ENCODE measurements around the gene FCER1G. TPM values are rescaled to one million over a fixed set of nuclear protein-coding genes. Genes with fewer than 3 reads are reported as not detected.

FCER1G gene
- total and polyA plus RNA-seq, 2 of the 8 experiments (the other 6 are each of a cell fraction or from before 2014, with no cell fraction given): 1.6 TPM; not detected in 1

DNA sequence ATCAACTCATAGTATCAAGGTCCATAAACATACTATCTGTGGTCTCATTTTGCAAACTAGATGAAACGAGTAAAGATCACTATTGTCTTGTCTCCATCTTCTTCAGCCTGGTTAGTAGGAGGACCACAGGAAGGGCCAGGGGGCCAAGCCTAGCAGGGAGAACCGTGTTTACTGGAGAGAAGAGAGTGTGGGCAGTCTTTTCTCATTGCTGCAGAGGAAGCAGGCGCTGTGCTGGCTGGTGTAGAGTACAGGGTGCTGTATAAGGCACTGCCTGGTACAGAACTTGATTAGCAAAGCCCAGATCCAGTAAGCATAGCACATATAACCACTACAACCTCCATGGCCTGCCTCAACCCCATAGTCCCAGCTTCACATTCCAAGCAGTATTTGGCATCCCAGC, 27.8 kb upstream of the FCER1G start:
- Histone ChIP-seq H3K79me1 (ENCODE audit: low read depth, low read length) (no peaks in the 10 kb centered on the region), H2AK5ac (ENCODE audit: low read depth, low read length) (no peak overlapping the region), H4K5ac (ENCODE audit: insufficient read length, low read depth, low read length) (no peak overlapping the region), H2AFZ (ENCODE audit: low read length) (no peak overlapping the region), H4K20me1 (replicated peaks in 1 of 2; ENCODE audit: control insufficient read depth in 1 of 2, insufficient read depth in 2 of 2, low read length in 2 of 2) (no peaks in the 10 kb centered on the region), H3K4me1 (replicated peaks in 1 of 4; ENCODE audit: control insufficient read depth in 3 of 4, insufficient read depth in 4 of 4, low read length in 3 of 4) (no peaks in the 10 kb centered on the region; a peak in 1 of 7 replicates), H2BK20ac (ENCODE audit: low read length) (no peak overlapping the region), H3K23ac (ENCODE audit: insufficient read length) (no peak overlapping the region), H3K79me2 (ENCODE audit: control insufficient read depth in 1 of 2, insufficient read depth in 2 of 2, low read length in 2 of 2) (no peaks in the 10 kb centered on the region), H3K27ac (ENCODE audit: low read depth, low read length) (no peak overlapping the region; the same call in 1 of the 2 replicates), H3K23me2 (ENCODE audit: low read depth, low read length) (no peaks in the 10 kb centered on the region; the same call in 1 of the 2 replicates), H3K18ac (ENCODE audit: extremely low read depth, low read length) (no peak overlapping the region), H3K4ac (replicated peaks; ENCODE audit: insufficient read length, low read depth, low read length) (no peak overlapping the region), H3K9ac (replicated peaks in 1 of 4; ENCODE audit: extremely low read depth in 1 of 4, low read depth in 3 of 4, low read length in 3 of 4) (no peak overlapping the region), H3K36me3 (ENCODE audit: control insufficient read depth in 2 of 4, insufficient read depth in 4 of 4, low read length in 3 of 4) (peaks cover 4 to 12% (median 7%) of the 10 kb centered on the region in 4 experiments; a peak in 4 of 8 replicates), H2BK120ac (replicated peaks; ENCODE audit: low read depth, low read length) (no peak overlapping the region), H2BK5ac (ENCODE audit: low read depth, low read length) (no peak overlapping the region), H4K8ac (ENCODE audit: extremely low read depth, insufficient read depth, low read length) (no peak overlapping the region), H2BK12ac (ENCODE audit: low read depth, low read length) (no peak overlapping the region), H3K56ac (replicated peaks; ENCODE audit: insufficient read length, low read depth, low read length) (no peak overlapping the region), H3K27me3 (replicated peaks in 1 of 4; ENCODE audit: control insufficient read depth in 3 of 4, extremely low read depth in 1 of 4, insufficient read depth in 3 of 4, low read length in 3 of 4) (no peaks in the 10 kb centered on the region; a peak in 1 of 7 replicates), H3K4me3 (ENCODE audit: extremely low read depth in 1 of 4, insufficient read depth in 2 of 4, low read depth in 3 of 4, low read length in 4 of 4) (no peak overlapping the region), H3K4me2 (ENCODE audit: insufficient read depth in 1 of 2, low read depth in 2 of 2, low read length in 2 of 2) (no peak overlapping the region), H3K14ac (ENCODE audit: insufficient read length) (no peak overlapping the region), H2BK15ac (ENCODE audit: low read length) (no peak overlapping the region), H4K91ac (replicated peaks; ENCODE audit: insufficient read length, low read length) (no peak overlapping the region), H3K9me3 (ENCODE audit: insufficient read depth in 2 of 2, low read depth in 1 of 2, low read length in 1 of 2) (no peaks in the 10 kb centered on the region)
- POLR2A ChIA-PET (ENCODE audit: partially characterized antibody): interaction anchor here (1.4 kb wide), 1 partner anchor 9 kb away, joined by 3 read pairs; no protein-coding TSS in a partner anchor
- CTCF ChIA-PET (ENCODE audit: partially characterized antibody): interaction anchor here (0.8 to 1.1 kb wide), 3 partner anchors 10 to 23 kb away, joined by 3 to 4 read pairs (median 3); partner anchors contain the start of genes ADAMTS4 and B4GALT3
- FAIRE-seq: no peak
- TF ChIP-seq JUND (IDR thresholded peaks at IDR 0.05; ENCODE audit: low read length): no peak
- TF ChIP-seq FOSL1 (IDR thresholded peaks at IDR 0.05; ENCODE audit: insufficient read depth, low read depth, low read length): no peak
- TF ChIP-seq CHD1 (IDR thresholded peaks at IDR 0.05; ENCODE audit: low read depth, low read length): no peak
- TF ChIP-seq SUZ12 (IDR thresholded peaks at IDR 0.05; ENCODE audit: low read length): no peak
- TF ChIP-seq JUN (IDR thresholded peaks at IDR 0.05; ENCODE audit: low read depth, low read length): no peak
- no peak for TF ChIP-seq TBP (IDR thresholded peaks at IDR 0.05; ENCODE audit: low read depth, low read length)
- TF ChIP-seq GTF2F1 (IDR thresholded peaks at IDR 0.05; ENCODE audit: borderline replicate concordance, low read depth, low read length): no peak
- no peak for TF ChIP-seq POLR2AphosphoS5 (IDR thresholded peaks at IDR 0.05; ENCODE audit: low read depth, low read length)
- no peak for TF ChIP-seq YY1 (IDR thresholded peaks at IDR 0.05; ENCODE audit: low read depth, low read length)
- TF ChIP-seq CHD2 (IDR thresholded peaks at IDR 0.05; ENCODE audit: low read length): no peak
- TF ChIP-seq CTBP2 (IDR thresholded peaks at IDR 0.05; ENCODE audit: borderline replicate concordance, insufficient read depth, insufficient read length, low read length): no peak
- no peak for TF ChIP-seq PHF8 (conservative IDR thresholded peaks at IDR 0.05; ENCODE audit: low read depth, low read length)
- no peak for TF ChIP-seq CREB1 (IDR thresholded peaks at IDR 0.05)
- DNase-seq (ENCODE audit: low read depth in 1 of 2, low spot score in 2 of 2): no peak
- WGBS, 2 experiments (ENCODE audit: extremely low coverage in 1 of 2, insufficient coverage in 1 of 2, insufficient read length in 1 of 2, insufficient replicate concordance in 2 of 2, low coverage in 1 of 2, low lambda C conversion rate in 2 of 2, missing lambda C conversion rate in 1 of 2): 85% methylated on average over 3 of the region's 3 CpGs; no CpG with 5 or more reads in 1 of the 2 experiments
